ENCODE results near the gene C5.

Gene C5

DNA sequence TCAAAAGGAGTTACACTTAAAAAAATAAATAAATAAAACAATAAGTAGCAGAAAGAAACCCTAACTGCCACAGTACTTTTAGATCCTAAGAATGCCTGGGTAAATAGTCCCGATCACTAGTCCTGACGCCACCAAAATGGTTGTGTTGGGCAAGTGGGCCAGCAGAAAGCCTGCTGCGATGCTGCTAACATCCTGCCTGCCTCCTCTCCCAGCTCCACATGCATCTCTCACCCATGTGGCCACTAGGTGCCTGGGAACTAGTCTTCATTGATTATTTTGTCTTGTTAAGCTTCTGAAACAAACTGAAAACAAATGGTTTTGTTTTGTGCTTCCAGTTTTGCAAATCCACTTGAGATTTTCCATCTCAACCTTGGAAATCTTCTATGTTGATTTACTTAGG, 69.1 kb downstream of the C5 start:
- no peak overlapping the region for H3K4me3 ChIP-seq (ENCODE audit: low read depth, low read length)
- no peak overlapping the region for H2AFZ ChIP-seq
- no peak overlapping the region for H3K27ac ChIP-seq
- H3K4me2 ChIP-seq (ENCODE audit: low read length) = no peak overlapping the region
- H3K79me2 ChIP-seq = no peaks in the 10 kb centered on the region
- no peaks in the 10 kb centered on the region for H3K36me3 ChIP-seq (ENCODE audit: control insufficient read depth, insufficient read depth, low read length)
- no peaks in the 10 kb centered on the region for H3K27me3 ChIP-seq (ENCODE audit: control insufficient read depth, insufficient read depth, low read length)
- H3K9me3 ChIP-seq (ENCODE audit: control insufficient read depth, low read length) = no peaks in the 10 kb centered on the region
- TF ChIP-seq, protein P1, sequence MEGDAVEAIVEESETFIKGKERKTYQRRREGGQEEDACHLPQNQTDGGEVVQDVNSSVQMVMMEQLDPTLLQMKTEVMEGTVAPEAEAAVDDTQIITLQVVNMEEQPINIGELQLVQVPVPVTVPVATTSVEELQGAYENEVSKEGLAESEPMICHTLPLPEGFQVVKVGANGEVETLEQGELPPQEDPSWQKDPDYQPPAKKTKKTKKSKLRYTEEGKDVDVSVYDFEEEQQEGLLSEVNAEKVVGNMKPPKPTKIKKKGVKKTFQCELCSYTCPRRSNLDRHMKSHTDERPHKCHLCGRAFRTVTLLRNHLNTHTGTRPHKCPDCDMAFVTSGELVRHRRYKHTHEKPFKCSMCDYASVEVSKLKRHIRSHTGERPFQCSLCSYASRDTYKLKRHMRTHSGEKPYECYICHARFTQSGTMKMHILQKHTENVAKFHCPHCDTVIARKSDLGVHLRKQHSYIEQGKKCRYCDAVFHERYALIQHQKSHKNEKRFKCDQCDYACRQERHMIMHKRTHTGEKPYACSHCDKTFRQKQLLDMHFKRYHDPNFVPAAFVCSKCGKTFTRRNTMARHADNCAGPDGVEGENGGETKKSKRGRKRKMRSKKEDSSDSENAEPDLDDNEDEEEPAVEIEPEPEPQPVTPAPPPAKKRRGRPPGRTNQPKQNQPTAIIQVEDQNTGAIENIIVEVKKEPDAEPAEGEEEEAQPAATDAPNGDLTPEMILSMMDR (IDR thresholded peaks at IDR 0.05) = no peak
- H3K9ac ChIP-seq = no peak overlapping the region
- no peaks in the 10 kb centered on the region for H3K4me1 ChIP-seq

DNA sequence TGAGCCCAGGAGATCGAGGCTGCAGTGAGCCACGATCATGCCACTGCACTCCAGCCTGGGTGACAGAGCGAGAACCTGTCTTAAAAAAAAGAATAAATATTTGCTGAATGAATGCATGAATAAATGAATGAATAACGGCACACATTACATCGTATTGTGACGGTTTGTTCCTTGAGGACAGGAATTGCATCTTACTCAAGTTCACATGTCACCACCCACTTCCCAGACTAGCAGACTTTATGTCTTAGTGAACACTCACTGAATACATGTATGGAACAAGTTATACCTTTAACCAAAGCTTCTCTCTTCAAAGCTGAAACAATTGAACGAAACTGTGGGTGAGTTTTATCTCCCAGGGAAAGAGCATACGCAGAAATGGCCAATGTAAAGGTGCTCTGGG, 70.3 kb downstream of the C5 start:
- Histone ChIP-seq H3K4me1 (no peaks in the 10 kb centered on the region), H3K36me3 (ENCODE audit: control insufficient read depth, insufficient read depth, low read length) (no peaks in the 10 kb centered on the region), H3K9me3 (ENCODE audit: control insufficient read depth, low read length) (no peaks in the 10 kb centered on the region), H3K79me2 (no peaks in the 10 kb centered on the region), H3K27me3 (ENCODE audit: control insufficient read depth, insufficient read depth, low read length) (no peaks in the 10 kb centered on the region), H3K4me3 (ENCODE audit: low read depth, low read length) (no peak overlapping the region), H3K4me2 (ENCODE audit: low read length) (no peak overlapping the region), H2AFZ (no peak overlapping the region), H3K9ac (no peak overlapping the region), H3K27ac (no peak overlapping the region)
- TF ChIP-seq, protein P1 (IDR thresholded peaks at IDR 0.05) = no peak

DNA sequence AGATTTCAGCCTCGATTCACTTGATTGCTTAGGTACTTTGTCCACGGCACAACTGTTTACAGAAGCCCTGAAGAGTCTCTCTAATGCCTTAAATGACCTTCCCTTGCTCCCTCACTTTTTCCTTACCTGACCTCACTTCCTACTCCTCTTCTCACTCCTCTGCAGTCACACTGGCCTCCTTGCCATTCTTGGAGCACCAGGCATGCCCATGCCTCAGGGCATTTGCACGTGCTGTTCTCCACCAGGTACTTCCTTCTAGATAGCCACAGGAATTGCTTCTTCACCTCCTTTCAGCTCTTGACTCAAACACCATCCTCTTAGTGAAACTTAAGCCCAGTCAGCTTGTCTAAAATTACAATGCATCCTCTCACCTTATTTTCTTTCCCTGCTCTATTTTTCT, 71.1 kb downstream of the C5 start:
- TF ChIP-seq, protein P1 (IDR thresholded peaks at IDR 0.05) = no peak
- Histone ChIP-seq H3K4me2 (ENCODE audit: low read length) (no peak overlapping the region), H3K36me3 (ENCODE audit: control insufficient read depth, insufficient read depth, low read length) (no peaks in the 10 kb centered on the region), H3K4me3 (ENCODE audit: low read depth, low read length) (no peak overlapping the region), H3K79me2 (no peaks in the 10 kb centered on the region), H3K9me3 (ENCODE audit: control insufficient read depth, low read length) (no peaks in the 10 kb centered on the region), H3K9ac (no peak overlapping the region), H2AFZ (no peak overlapping the region), H3K4me1 (no peaks in the 10 kb centered on the region), H3K27ac (no peak overlapping the region), H3K27me3 (ENCODE audit: control insufficient read depth, insufficient read depth, low read length) (no peaks in the 10 kb centered on the region)

DNA sequence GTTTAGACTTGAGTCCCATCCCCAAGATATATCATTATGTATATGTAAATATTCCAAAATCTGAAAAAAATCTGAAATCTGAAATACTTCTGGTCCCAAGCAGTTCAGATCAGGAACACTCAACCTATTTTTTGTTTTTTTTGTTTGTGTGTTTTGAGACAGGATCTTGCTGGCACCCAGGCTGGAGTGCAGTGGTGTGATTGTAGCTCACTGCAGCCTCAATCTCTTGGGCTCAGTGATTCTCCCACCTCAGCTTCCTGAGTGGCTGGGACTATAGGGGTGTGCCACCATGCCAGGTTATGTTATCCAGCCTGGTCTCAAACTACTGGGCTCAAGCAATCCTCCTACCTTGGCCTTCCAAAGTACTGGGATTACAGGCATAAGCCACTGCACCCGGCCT, 72.8 kb downstream of the C5 start:
- no peaks in the 10 kb centered on the region for H3K36me3 ChIP-seq (ENCODE audit: control insufficient read depth, insufficient read depth, low read length)
- H3K4me1 ChIP-seq = no peaks in the 10 kb centered on the region
- no peaks in the 10 kb centered on the region for H3K79me2 ChIP-seq
- H3K27ac ChIP-seq = no peak overlapping the region
- no peaks in the 10 kb centered on the region for H3K27me3 ChIP-seq (ENCODE audit: control insufficient read depth, insufficient read depth, low read length)
- no peak overlapping the region for H3K9ac ChIP-seq
- H3K4me2 ChIP-seq (ENCODE audit: low read length) = no peak overlapping the region
- no peak overlapping the region for H2AFZ ChIP-seq
- H3K4me3 ChIP-seq (ENCODE audit: low read depth, low read length) = no peak overlapping the region
- H3K9me3 ChIP-seq (ENCODE audit: control insufficient read depth, low read length) = no peaks in the 10 kb centered on the region
- TF ChIP-seq, protein P1 (IDR thresholded peaks at IDR 0.05) = no peak

DNA sequence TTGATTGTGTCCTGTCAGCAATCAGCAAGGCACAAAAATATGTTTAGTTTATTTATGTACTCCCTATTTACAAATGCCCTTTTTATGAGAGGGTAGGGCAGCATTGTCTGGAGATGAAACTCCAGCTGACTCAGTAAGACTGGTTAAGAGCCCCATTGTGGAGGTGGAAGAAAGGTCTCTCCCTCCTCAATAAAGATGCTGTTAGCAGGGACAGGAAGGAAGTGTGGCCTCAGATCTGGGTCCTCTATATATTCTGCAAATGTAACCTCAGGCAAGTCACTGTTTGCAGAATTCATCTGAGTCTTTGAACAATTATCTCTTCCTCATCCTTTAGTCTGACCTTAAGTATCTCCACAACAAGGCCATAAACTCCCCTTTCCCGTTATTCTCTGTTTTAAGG, 75.2 kb downstream of the C5 start:
- no peak overlapping the region for H3K4me2 ChIP-seq (ENCODE audit: low read length)

More for the DNA sequence above, 75.2 kb downstream of the C5 start:
- Histone ChIP-seq H3K4me1 (no peaks in the 10 kb centered on the region), H3K4me3 (ENCODE audit: low read depth, low read length) (no peak overlapping the region), H3K79me2 (no peaks in the 10 kb centered on the region), H3K9ac (no peak overlapping the region), H3K9me3 (ENCODE audit: control insufficient read depth, low read length) (no peaks in the 10 kb centered on the region), H2AFZ (no peak overlapping the region), H3K27ac (no peak overlapping the region), H3K36me3 (ENCODE audit: control insufficient read depth, insufficient read depth, low read length) (no peaks in the 10 kb centered on the region), H3K27me3 (ENCODE audit: control insufficient read depth, insufficient read depth, low read length) (no peaks in the 10 kb centered on the region)
- TF ChIP-seq, protein P1 (IDR thresholded peaks at IDR 0.05) = no peak
